ENCODE data around the gene CPM.

DNA sequence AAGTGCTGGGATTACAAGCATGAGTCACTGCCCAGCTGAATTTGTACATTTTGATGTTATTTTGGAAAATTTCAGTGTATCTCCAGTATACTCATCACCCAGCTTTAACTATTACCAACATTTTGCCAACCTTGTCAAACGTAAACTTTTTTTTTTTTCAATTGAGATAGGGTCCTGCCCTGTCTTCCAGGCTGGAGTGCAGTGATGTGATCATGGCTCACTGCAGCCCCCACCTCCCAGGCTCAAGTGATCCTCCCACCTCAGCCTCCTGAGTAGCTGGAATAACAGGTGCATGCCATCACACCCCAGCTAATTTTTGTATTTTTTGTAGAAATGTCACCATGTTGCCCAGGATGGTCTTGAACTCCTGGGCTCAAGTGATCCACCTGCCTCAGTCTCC lies 95.8 kb downstream of the CPM start:
- TF ChIP-seq CEBPZ (IDR thresholded peaks at IDR 0.05; ENCODE audit: low read depth, low read length) (no peak), CTCF (IDR thresholded peaks at IDR 0.05 in 2 of 3, conservative IDR thresholded peaks at IDR 0.05 in 1 of 3; ENCODE audit: control insufficient read depth in 2 of 3, extremely low read depth in 1 of 3, insufficient read depth in 1 of 3, low read depth in 3 of 3, low read length in 3 of 3) (no peak), SUZ12 (IDR thresholded peaks at IDR 0.05; ENCODE audit: unreplicated experiment) (no peak), PAX5 (IDR thresholded peaks at IDR 0.05; ENCODE audit: borderline replicate concordance, low read depth, low read length) (no peak), SMC3 (IDR thresholded peaks at IDR 0.05; ENCODE audit: borderline replicate concordance, low read length) (no peak), KAT2A (conservative IDR thresholded peaks at IDR 0.05; ENCODE audit: control insufficient read depth, low read depth, low read length) (no peak), HDGF (IDR thresholded peaks at IDR 0.05) (no peak)
- TF ChIP-seq, protein P1, sequence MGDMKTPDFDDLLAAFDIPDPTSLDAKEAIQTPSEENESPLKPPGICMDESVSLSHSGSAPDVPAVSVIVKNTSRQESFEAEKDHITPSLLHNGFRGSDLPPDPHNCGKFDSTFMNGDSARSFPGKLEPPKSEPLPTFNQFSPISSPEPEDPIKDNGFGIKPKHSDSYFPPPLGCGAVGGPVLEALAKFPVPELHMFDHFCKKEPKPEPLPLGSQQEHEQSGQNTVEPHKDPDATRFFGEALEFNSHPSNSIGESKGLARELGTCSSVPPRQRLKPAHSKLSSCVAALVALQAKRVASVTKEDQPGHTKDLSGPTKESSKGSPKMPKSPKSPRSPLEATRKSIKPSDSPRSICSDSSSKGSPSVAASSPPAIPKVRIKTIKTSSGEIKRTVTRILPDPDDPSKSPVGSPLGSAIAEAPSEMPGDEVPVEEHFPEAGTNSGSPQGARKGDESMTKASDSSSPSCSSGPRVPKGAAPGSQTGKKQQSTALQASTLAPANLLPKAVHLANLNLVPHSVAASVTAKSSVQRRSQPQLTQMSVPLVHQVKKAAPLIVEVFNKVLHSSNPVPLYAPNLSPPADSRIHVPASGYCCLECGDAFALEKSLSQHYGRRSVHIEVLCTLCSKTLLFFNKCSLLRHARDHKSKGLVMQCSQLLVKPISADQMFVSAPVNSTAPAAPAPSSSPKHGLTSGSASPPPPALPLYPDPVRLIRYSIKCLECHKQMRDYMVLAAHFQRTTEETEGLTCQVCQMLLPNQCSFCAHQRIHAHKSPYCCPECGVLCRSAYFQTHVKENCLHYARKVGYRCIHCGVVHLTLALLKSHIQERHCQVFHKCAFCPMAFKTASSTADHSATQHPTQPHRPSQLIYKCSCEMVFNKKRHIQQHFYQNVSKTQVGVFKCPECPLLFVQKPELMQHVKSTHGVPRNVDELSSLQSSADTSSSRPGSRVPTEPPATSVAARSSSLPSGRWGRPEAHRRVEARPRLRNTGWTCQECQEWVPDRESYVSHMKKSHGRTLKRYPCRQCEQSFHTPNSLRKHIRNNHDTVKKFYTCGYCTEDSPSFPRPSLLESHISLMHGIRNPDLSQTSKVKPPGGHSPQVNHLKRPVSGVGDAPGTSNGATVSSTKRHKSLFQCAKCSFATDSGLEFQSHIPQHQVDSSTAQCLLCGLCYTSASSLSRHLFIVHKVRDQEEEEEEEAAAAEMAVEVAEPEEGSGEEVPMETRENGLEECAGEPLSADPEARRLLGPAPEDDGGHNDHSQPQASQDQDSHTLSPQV (IDR thresholded peaks at IDR 0.05): no peak
- TF ChIP-seq, protein P2, sequence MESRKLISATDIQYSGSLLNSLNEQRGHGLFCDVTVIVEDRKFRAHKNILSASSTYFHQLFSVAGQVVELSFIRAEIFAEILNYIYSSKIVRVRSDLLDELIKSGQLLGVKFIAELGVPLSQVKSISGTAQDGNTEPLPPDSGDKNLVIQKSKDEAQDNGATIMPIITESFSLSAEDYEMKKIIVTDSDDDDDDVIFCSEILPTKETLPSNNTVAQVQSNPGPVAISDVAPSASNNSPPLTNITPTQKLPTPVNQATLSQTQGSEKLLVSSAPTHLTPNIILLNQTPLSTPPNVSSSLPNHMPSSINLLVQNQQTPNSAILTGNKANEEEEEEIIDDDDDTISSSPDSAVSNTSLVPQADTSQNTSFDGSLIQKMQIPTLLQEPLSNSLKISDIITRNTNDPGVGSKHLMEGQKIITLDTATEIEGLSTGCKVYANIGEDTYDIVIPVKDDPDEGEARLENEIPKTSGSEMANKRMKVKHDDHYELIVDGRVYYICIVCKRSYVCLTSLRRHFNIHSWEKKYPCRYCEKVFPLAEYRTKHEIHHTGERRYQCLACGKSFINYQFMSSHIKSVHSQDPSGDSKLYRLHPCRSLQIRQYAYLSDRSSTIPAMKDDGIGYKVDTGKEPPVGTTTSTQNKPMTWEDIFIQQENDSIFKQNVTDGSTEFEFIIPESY (IDR thresholded peaks at IDR 0.05): no peak

Data from GM12878 (cell line).